Myocyte (in vitro differentiated cells): ENCODE results near the gene RNASEH2A. TPM values are rescaled to one million over a fixed set of nuclear protein-coding genes. Genes with fewer than 3 reads are reported as not detected.

Source experiments
- DNase-seq: peaks from one replicate; pipeline ENCODE4 v3.0.0-alpha.2; 2012; ENCODE audit warnings: low read depth
- polyA plus RNA-seq: library from polyadenylated mRNA; unstranded; fragments of >200 nt; gene quantifications from one replicate; pipeline ENCODE4 v1.2.1, GENCODE V29; 2012; ENCODE audit warnings: missing spikeins
- total RNA-seq: library from RNA; depleted of rRNA; stranded (reverse); fragments of >200 nt; gene quantifications from 2 replicates; pipeline ENCODE4 v1.2.3, GENCODE V29; 2014

The RNASEH2A gene
- total RNA-seq, result 3.5 and 4.3 TPM in 2 replicates
- polyA plus RNA-seq, result 8.4 TPM

GRCh38 chr19:12806242-12807081 is at the start of gene RNASEH2A:
Gene RNASEH2A, plus strand, starts transcription at chr19:12806584. Its CDS starts 90 bp downstream, at chr19:12806674.
- DNase-seq, result peak; percentile 90

GRCh38 chr19:12757544-12758274 is 48.7 kb upstream of the RNASEH2A start:
- peak; percentile 88 for DNase-seq

GRCh38 chr19:12759686-12760085 is 46.7 kb upstream of the RNASEH2A start:
- DNase-seq, result no peak

GRCh38 chr19:12763100-12763499 is 43.3 kb upstream of the RNASEH2A start:
- no peak for DNase-seq

GRCh38 chr19:12764698-12765097 is 41.7 kb upstream of the RNASEH2A start:
- no peak for DNase-seq

GRCh38 chr19:12766051-12766521 is 40.3 kb upstream of the RNASEH2A start:
- DNase-seq, result peak; percentile 87

- DNase-seq, result no peak
Observed at GRCh38 chr19:12767150-12767549, 39.2 kb upstream of the RNASEH2A start.

GRCh38 chr19:12767666-12768065 is 38.7 kb upstream of the RNASEH2A start:
- no peak for DNase-seq

GRCh38 chr19:12769689-12770088 is 36.7 kb upstream of the RNASEH2A start:
- no peak for DNase-seq

GRCh38 chr19:12770922-12771321 is 35.5 kb upstream of the RNASEH2A start:
- DNase-seq, result no peak

- DNase-seq, result no peak
Observed at GRCh38 chr19:12772323-12772722, 34.1 kb upstream of the RNASEH2A start.

GRCh38 chr19:12773571-12773970 is 32.8 kb upstream of the RNASEH2A start:
- peak; percentile 90 for DNase-seq

GRCh38 chr19:12774588-12775555 is 31.5 kb upstream of the RNASEH2A start, which contains the start of gene HOOK2:
Gene HOOK2, minus strand, starts transcription at chr19:12775552. Its CDS starts 103 bp downstream, at chr19:12775449.
- DNase-seq, result no peak

- peak; percentile 84 for DNase-seq
Observed at GRCh38 chr19:12777217-12778016, 29.0 kb upstream of the RNASEH2A start.

GRCh38 chr19:12778017-12778904 is 28.1 kb upstream of the RNASEH2A start:
- DNase-seq, result peak; percentile 92

GRCh38 chr19:12778905-12779161 is 27.6 kb upstream of the RNASEH2A start:
- DNase-seq, result no peak

- peak; percentile 86 for DNase-seq
Observed at GRCh38 chr19:12779162-12779993, 27.0 kb upstream of the RNASEH2A start.

GRCh38 chr19:12782174-12782423 is 24.3 kb upstream of the RNASEH2A start:
- no peak for DNase-seq
